C4-2B (cell line): ENCODE results near the gene RAB23.

Experiments
- CTCF ChIP-seq: fragments of 450-650 bp; conservative IDR thresholded peaks from 2 replicates; pipeline ENCODE4 v1.5.1; 2017; ENCODE audit warnings: mild to moderate bottlenecking
- ZFX ChIP-seq: fragments of 450-650 bp; IDR thresholded peaks from 2 replicates; pipeline ENCODE4 v1.6.1; 2017

DNA sequence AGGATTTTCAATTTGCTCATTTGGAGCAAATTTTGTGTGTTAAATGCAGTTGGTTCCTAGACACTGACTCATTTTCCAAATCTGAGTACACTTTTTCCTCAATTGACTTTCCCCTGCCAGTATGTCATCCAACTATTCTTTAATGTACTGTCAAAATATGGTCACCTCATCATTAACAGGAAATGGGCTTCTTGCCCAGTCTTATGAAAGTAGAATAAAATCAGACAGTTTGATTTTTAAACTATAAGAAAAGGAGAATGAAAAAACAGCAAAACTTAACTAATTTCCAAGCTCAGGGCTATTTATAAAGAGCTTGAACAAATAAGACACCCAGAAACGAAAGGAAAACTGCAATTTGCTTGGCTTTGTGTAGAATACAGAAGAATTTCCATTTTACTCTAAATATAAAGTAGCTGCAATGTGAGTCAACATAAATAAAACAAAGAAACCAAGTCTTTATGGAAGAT, 43.7 kb upstream of the RAB23 start:
- TF ChIP-seq CTCF (no peak), ZFX (no peak)
